BLaER1 (cell line): ENCODE data around the gene GPI.

Source experiments
- H3K27ac ChIP-seq: shearing (Covaris generic); formaldehyde crosslinking; 2 replicates; pipeline ENCODE4 v1.8.1; 2022
- H3K27me3 ChIP-seq: shearing (Covaris generic); formaldehyde crosslinking; 2 replicates; pipeline ENCODE4 v1.8.1; 2022
- H3K36me3 ChIP-seq: shearing (Covaris generic); formaldehyde crosslinking; 2 replicates; pipeline ENCODE4 v1.8.1; 2022
- H3K4me1 ChIP-seq: shearing (Covaris generic); formaldehyde crosslinking; 2 replicates; pipeline ENCODE4 v1.8.1; 2022
- H3K4me2 ChIP-seq: shearing (Covaris generic); formaldehyde crosslinking; 2 replicates; pipeline ENCODE4 v1.8.1; 2022
- H3K4me3 ChIP-seq: shearing (Covaris generic); formaldehyde crosslinking; 2 replicates; pipeline ENCODE4 v1.8.1; 2022
- H3K9ac ChIP-seq: shearing (Covaris generic); formaldehyde crosslinking; 2 replicates; pipeline ENCODE4 v1.8.1; 2022
- H3K9me3 ChIP-seq: shearing (Covaris generic); formaldehyde crosslinking; 2 replicates; pipeline ENCODE4 v1.8.1; 2022
- H4K20me1 ChIP-seq: shearing (Covaris generic); formaldehyde crosslinking; 2 replicates; pipeline ENCODE4 v1.8.1; 2022
- Cebpa-rat ChIP-seq: shearing (Covaris generic); IDR thresholded peaks from 2 replicates; pipeline ENCODE4 v1.8.1; 2022

GPI gene

DNA sequence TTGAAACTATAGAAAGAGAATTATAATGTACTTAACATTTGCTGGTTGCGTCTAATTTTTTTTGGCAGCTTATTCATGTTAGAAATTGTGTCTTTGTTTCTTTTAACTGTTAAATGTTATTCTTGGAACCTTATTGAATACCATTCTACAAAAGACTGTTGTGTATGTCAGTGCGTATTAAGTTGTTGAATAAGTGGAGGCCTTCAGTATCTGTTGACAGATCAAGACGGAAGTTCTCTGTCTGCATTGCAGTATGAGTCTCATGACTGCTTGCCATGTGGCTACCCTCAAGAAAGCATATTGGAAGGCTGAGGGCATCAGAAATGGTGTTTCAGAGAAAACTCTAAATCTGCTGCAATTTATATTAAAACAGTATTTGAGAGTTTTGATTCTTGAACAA lies 71.7 kb downstream of the GPI start:
- peaks cover 95% of the 10 kb centered on the region for H3K36me3 ChIP-seq

DNA sequence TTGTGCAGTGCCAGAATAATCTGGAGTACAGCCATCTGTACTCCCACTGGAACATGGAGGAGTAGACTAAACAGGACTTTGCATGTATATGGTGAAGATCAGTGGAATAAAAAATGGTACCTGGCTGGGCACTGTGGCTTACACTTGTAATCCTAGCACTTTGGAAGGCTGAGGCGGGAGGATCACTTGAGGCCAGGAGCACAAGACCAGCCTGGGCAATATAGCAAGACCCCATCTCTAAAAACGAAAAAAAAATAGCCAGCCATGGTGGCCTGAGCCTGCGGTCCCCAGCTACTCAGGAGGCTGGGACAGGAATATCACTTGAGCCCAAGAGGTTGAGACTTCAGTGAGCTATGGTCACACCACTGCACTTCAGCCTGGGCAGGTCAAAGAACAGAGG lies 83.2 kb downstream of the GPI start:
- peaks cover 99% of the 10 kb centered on the region for H3K36me3 ChIP-seq
- no peak for TF ChIP-seq Cebpa-rat

More for the DNA sequence above, 71.7 kb downstream of the GPI start:
- Histone ChIP-seq H3K4me2 (no peak overlapping the region), H3K27ac (no peak overlapping the region), H3K27me3 (no peaks in the 10 kb centered on the region), H3K4me3 (no peak overlapping the region), H3K9me3 (no peaks in the 10 kb centered on the region), H3K4me1 (0 out of 2 replicates have a peak, but pooled peaks cover under 1% of the 10 kb centered on the region), H4K20me1 (peaks cover 97% of the 10 kb centered on the region), H3K9ac (no peak overlapping the region)
- no peak for TF ChIP-seq Cebpa-rat

More for the DNA sequence above, 83.2 kb downstream of the GPI start:
- Histone ChIP-seq H3K4me2 (no peak overlapping the region), H4K20me1 (peaks cover 87% of the 10 kb centered on the region), H3K9ac (no peak overlapping the region), H3K27me3 (no peaks in the 10 kb centered on the region), H3K4me3 (no peak overlapping the region), H3K9me3 (no peaks in the 10 kb centered on the region), H3K4me1 (no peaks in the 10 kb centered on the region), H3K27ac (no peak overlapping the region)
